H9 (cell line): ENCODE data around the gene TBXAS1. TPM values are rescaled to one million over a fixed set of nuclear protein-coding genes. Genes with fewer than 3 reads are reported as not detected.

Experiments used
- DNase-seq: peaks from one replicate; pipeline ENCODE4 v3.0.0-alpha.2; 2017
- H2AFZ ChIP-seq: one replicate; pipeline ENCODE4 v1.6.1; 2013; ENCODE audit warnings: mild to moderate bottlenecking, low read length, control low read depth, moderate library complexity
- H2AK5ac ChIP-seq: 2 replicates; pipeline ENCODE4 v1.6.1; 2013; ENCODE audit warnings: low read length, control low read depth, mixed read lengths; ENCODE audit not compliant: insufficient read length
- H2BK120ac ChIP-seq: one replicate; pipeline ENCODE4 v1.6.1; 2013; ENCODE audit warnings: low read depth, mild to moderate bottlenecking, low read length, control low read depth, inconsistent platforms; ENCODE audit not compliant: poor library complexity, severe bottlenecking
- H2BK12ac ChIP-seq: 2 replicates; pipeline ENCODE4 v1.6.1; 2013; ENCODE audit warnings: low read length, control low read depth, mixed read lengths, low read depth; ENCODE audit not compliant: insufficient read length
- H2BK15ac ChIP-seq: 2 replicates; pipeline ENCODE4 v1.6.1; 2013; ENCODE audit warnings: low read depth, low read length, control low read depth
- H2BK20ac ChIP-seq: one replicate; pipeline ENCODE4 v1.6.1; 2013; ENCODE audit warnings: low read depth, mild to moderate bottlenecking, low read length, control low read depth, inconsistent platforms; ENCODE audit not compliant: poor library complexity, severe bottlenecking
- H2BK5ac ChIP-seq: 2 replicates; pipeline ENCODE4 v1.6.1; 2013; ENCODE audit warnings: low read length, control low read depth, mixed read lengths; ENCODE audit not compliant: insufficient read length
- H3K14ac ChIP-seq: 2 replicates; pipeline ENCODE4 v1.6.1; 2013; ENCODE audit warnings: low read length, control low read depth; ENCODE audit not compliant: insufficient read depth
- H3K18ac ChIP-seq: 2 replicates; pipeline ENCODE4 v1.6.1; 2013; ENCODE audit warnings: low read depth, mild to moderate bottlenecking, mixed read lengths, low read length, control low read depth; ENCODE audit not compliant: insufficient read length
- H3K23ac ChIP-seq: 2 replicates; pipeline ENCODE4 v1.6.1; 2013; ENCODE audit warnings: low read length, control low read depth, mixed read lengths, low read depth; ENCODE audit not compliant: insufficient read length
- H3K23me2 ChIP-seq: 2 replicates; pipeline ENCODE4 v1.6.1; 2013; ENCODE audit warnings: low read depth, mild to moderate bottlenecking, mixed read lengths, low read length, control low read depth; ENCODE audit not compliant: insufficient read length, poor library complexity, severe bottlenecking
- H3K27ac ChIP-seq: 2 replicates; pipeline ENCODE4 v1.5.1; 2013; ENCODE audit warnings: low read length, control low read depth, mixed read lengths, low read depth; ENCODE audit not compliant: insufficient read length
- H3K27me3 ChIP-seq: 2 replicates; pipeline ENCODE4 v1.6.1; 2013; ENCODE audit warnings: low read length, control low read depth, inconsistent platforms; ENCODE audit not compliant: insufficient read depth
- H3K4ac ChIP-seq: 2 replicates; pipeline ENCODE4 v1.6.1; 2013; ENCODE audit warnings: low read depth, mild to moderate bottlenecking, control low read depth, inconsistent platforms, low read length, moderate library complexity
- H3K4me1 ChIP-seq: 2 replicates; pipeline ENCODE4 v1.6.1; 2013; ENCODE audit warnings: low read length, control low read depth, inconsistent platforms; ENCODE audit not compliant: insufficient read depth
- H3K4me2 ChIP-seq: 2 replicates; pipeline ENCODE4 v1.6.1; 2013; ENCODE audit warnings: low read length, control low read depth, mixed read lengths; ENCODE audit not compliant: insufficient read length, insufficient read depth
- H3K56ac ChIP-seq: 2 replicates; pipeline ENCODE4 v1.6.1; 2013; ENCODE audit warnings: low read depth, mild to moderate bottlenecking, mixed read lengths, low read length, control low read depth; ENCODE audit not compliant: insufficient read length
- H3K79me1 ChIP-seq: 2 replicates; pipeline ENCODE4 v1.6.1; 2013; ENCODE audit warnings: low read depth, mild to moderate bottlenecking, moderate library complexity, low read length, control low read depth, inconsistent platforms; ENCODE audit not compliant: insufficient read depth, poor library complexity, severe bottlenecking
- H3K79me2 ChIP-seq: 2 replicates; pipeline ENCODE4 v1.6.1; 2013; ENCODE audit warnings: low read length, control low read depth, inconsistent platforms; ENCODE audit not compliant: insufficient read depth
- H3K9ac ChIP-seq: 2 replicates; pipeline ENCODE4 v1.6.1; 2013; ENCODE audit warnings: low read length, control low read depth, mixed read lengths; ENCODE audit not compliant: insufficient read length; ENCODE audit errors: extremely low read depth
- H3K9me3 ChIP-seq: one replicate; pipeline ENCODE4 v1.6.1; 2013; ENCODE audit warnings: low read depth, low read length, inconsistent platforms; ENCODE audit not compliant: control insufficient read depth
- H3T11ph ChIP-seq: one replicate; pipeline ENCODE4 v1.6.1; 2013; ENCODE audit warnings: mild to moderate bottlenecking, low read length, control low read depth, inconsistent platforms
- H4K20me1 ChIP-seq: one replicate; pipeline ENCODE4 v1.6.1; 2013; ENCODE audit not compliant: control insufficient read depth, insufficient read length, insufficient read depth
- H4K5ac ChIP-seq: 2 replicates; pipeline ENCODE4 v1.6.1; 2013; ENCODE audit warnings: low read depth, mild to moderate bottlenecking, mixed read lengths, low read length, control low read depth; ENCODE audit not compliant: insufficient read length
- H4K8ac ChIP-seq: replicated peaks from 2 replicates; pipeline ENCODE4 v1.6.1; 2013; ENCODE audit warnings: low read length, control low read depth, mixed read lengths, low read depth; ENCODE audit not compliant: insufficient read length
- H4K91ac ChIP-seq: 2 replicates; pipeline ENCODE4 v1.6.1; 2013; ENCODE audit warnings: low read depth, mild to moderate bottlenecking, moderate library complexity, mixed read lengths, low read length, control low read depth; ENCODE audit not compliant: insufficient read length
- H3K27ac Mint-ChIP-seq, 3 experiments: 2 replicates in 2 of 3; 3 replicates in 1 of 3; pipeline ENCODE4 v1.8.0; 2020 to 2021; ENCODE audit warnings: mixed read lengths in 3 of 3, mild to moderate bottlenecking in 1 of 3, moderate library complexity in 1 of 3
- H3K27me3 Mint-ChIP-seq: 2 replicates; pipeline ENCODE4 v1.8.0; 2021; ENCODE audit warnings: low read depth, mild to moderate bottlenecking, moderate library complexity, mixed read lengths
- H3K36me3 Mint-ChIP-seq, 3 experiments: 2 replicates in 2 of 3; 3 replicates in 1 of 3; pipeline ENCODE4 v1.8.0; 2020 to 2021; ENCODE audit warnings: low read depth in 3 of 3, mixed read lengths in 3 of 3; ENCODE audit not compliant: insufficient read depth in 1 of 3
- H3K4me1 Mint-ChIP-seq, 2 experiments: 2 replicates each; pipeline ENCODE4 v1.8.0; 2020; ENCODE audit warnings: mixed read lengths in 2 of 2
- H3K4me3 Mint-ChIP-seq, 2 experiments: 2 replicates in 1 of 2; 3 replicates in 1 of 2; pipeline ENCODE4 v1.8.0; 2020 to 2021; ENCODE audit warnings: mild to moderate bottlenecking in 2 of 2, mixed read lengths in 2 of 2, moderate library complexity in 1 of 2
- H3K9me3 Mint-ChIP-seq, 2 experiments: 2 replicates in 1 of 2; 3 replicates in 1 of 2; pipeline ENCODE4 v1.8.0; 2020; ENCODE audit warnings: mild to moderate bottlenecking in 2 of 2, mixed read lengths in 2 of 2, moderate library complexity in 1 of 2
- CTCF ChIP-seq: fragments of 200-600 bp; sonication (generic); conservative IDR thresholded peaks from 3 replicates; pipeline ENCODE4 v1.8.0; 2021; ENCODE audit warnings: antibody characterized with exemption, mild to moderate bottlenecking
- WGBS: extraction: QIAGEN DNeasy Blood & Tissue Kit; methylation state at CpG from one replicate; pipeline ENCODE4 v1.1.7; 2013; ENCODE audit warnings: missing lambda C conversion rate, low lambda C conversion rate, mixed read lengths; ENCODE audit not compliant: insufficient read length; ENCODE audit errors: extremely low coverage; 5-methylcytosine and 5-hydroxymethylcytosine counted together
- total RNA-seq: library from RNA; stranded (reverse); gene quantifications from 2 replicates; pipeline ENCODE4 v1.2.1, GENCODE V29; 2021

TBXAS1 gene
- total RNA-seq, 1 experiment from 2014 or later, result 0.39 TPM

- Histone ChIP-seq H3K14ac (no peak overlapping the region), H3K4me2 (no peak overlapping the region), H3K56ac (no peak overlapping the region), H2BK15ac (no peak overlapping the region), H4K91ac (no peak overlapping the region), H2BK5ac (no peak overlapping the region), H3K4me1 (no peaks in the 10 kb centered on the region), H3K79me2 (no peaks in the 10 kb centered on the region), H3K23me2 (no peaks in the 10 kb centered on the region), H2BK120ac (no peak overlapping the region), H4K20me1 (no peaks in the 10 kb centered on the region), H3K9ac (no peak overlapping the region), H2BK12ac (no peak overlapping the region), H3K4ac (no peak overlapping the region), H3K79me1 (no peaks in the 10 kb centered on the region), H3K27ac (no peak overlapping the region), H2AK5ac (no peak overlapping the region), H3K18ac (no peak overlapping the region), H3K27me3 (no peaks in the 10 kb centered on the region), H2AFZ (no peak overlapping the region), H4K8ac (no peak overlapping the region), H4K5ac (no peak overlapping the region), H2BK20ac (no peak overlapping the region), H3K9me3 (no peaks in the 10 kb centered on the region), H3T11ph (no peak overlapping the region), H3K23ac (no peak overlapping the region)
- Mint-ChIP-seq H3K36me3 (no peaks in the 10 kb centered on the region), H3K4me3 (no peak overlapping the region; a peak in 1 of 5 replicates), H3K9me3 (no peaks in the 10 kb centered on the region; a peak in 1 of 5 replicates), H3K4me1 (no peaks in the 10 kb centered on the region), H3K27ac (no peak overlapping the region), H3K27me3 (peaks cover 2% of the 10 kb centered on the region)
- TF ChIP-seq CTCF, result no peak
- no CpG with 5 or more reads among the region's 6 CpGs for WGBS
- no peak for DNase-seq
Measured at GRCh38 chr7:139930286-139930965, 101.4 kb downstream of the TBXAS1 start.
